A673 (cell line): Measurements from ENCODE around the gene DDX5.

Experiments
- EZH2 ChIP-seq: fragments of 200-600 bp; sonication (generic); IDR thresholded peaks from 2 replicates; pipeline ENCODE4 v1.6.1; 2017; ENCODE audit warnings: borderline replicate concordance, low read depth, mild to moderate bottlenecking, mixed read lengths, antibody characterized with exemption, low read length; ENCODE audit not compliant: poor library complexity, severe bottlenecking
- TF ChIP-seq, protein P1 (sequence below): fragments of 300-800, 200-600 bp; sonication (generic); conservative IDR thresholded peaks from 2 replicates; pipeline ENCODE4 v1.5.1; 2017; ENCODE audit warnings: low read depth, mild to moderate bottlenecking, antibody characterized with exemption, low read length, moderate library complexity, mixed read lengths

- TF ChIP-seq, protein P1, sequence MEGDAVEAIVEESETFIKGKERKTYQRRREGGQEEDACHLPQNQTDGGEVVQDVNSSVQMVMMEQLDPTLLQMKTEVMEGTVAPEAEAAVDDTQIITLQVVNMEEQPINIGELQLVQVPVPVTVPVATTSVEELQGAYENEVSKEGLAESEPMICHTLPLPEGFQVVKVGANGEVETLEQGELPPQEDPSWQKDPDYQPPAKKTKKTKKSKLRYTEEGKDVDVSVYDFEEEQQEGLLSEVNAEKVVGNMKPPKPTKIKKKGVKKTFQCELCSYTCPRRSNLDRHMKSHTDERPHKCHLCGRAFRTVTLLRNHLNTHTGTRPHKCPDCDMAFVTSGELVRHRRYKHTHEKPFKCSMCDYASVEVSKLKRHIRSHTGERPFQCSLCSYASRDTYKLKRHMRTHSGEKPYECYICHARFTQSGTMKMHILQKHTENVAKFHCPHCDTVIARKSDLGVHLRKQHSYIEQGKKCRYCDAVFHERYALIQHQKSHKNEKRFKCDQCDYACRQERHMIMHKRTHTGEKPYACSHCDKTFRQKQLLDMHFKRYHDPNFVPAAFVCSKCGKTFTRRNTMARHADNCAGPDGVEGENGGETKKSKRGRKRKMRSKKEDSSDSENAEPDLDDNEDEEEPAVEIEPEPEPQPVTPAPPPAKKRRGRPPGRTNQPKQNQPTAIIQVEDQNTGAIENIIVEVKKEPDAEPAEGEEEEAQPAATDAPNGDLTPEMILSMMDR, result no peak
- no peak for TF ChIP-seq EZH2
Measured at GRCh38 chr17:64500487-64500859, 5.6 kb downstream of the DDX5 start.
